Fibroblast of lung (primary cell): ENCODE results near the gene CACNB2. TPM values are rescaled to one million over a fixed set of nuclear protein-coding genes. Genes with fewer than 3 reads are reported as not detected.

Experiments used
- DNase-seq, 2 donors: peaks; one replicate each; pipeline versions ENCODE4 v3.0.0 to v3.0.0-alpha.2; 2010; ENCODE audit warnings: low read depth in 2 of 2
- H2AFZ ChIP-seq: 2 replicates; pipeline ENCODE4 v1.5.1; 2012; ENCODE audit warnings: low read length, control low read depth, inconsistent platforms
- H3K27ac ChIP-seq: 2 replicates; pipeline ENCODE4 v1.5.1; 2011; ENCODE audit warnings: low read length, control low read depth; ENCODE audit not compliant: insufficient read depth
- H3K27me3 ChIP-seq: 2 replicates; pipeline ENCODE4 v1.5.1; 2011; ENCODE audit warnings: mild to moderate bottlenecking, low read length; ENCODE audit not compliant: control insufficient read depth, insufficient read depth
- H3K36me3 ChIP-seq: 2 replicates; pipeline ENCODE4 v1.5.1; 2011; ENCODE audit warnings: low read length; ENCODE audit not compliant: control insufficient read depth, insufficient read depth
- H3K4me1 ChIP-seq: 2 replicates; pipeline ENCODE4 v1.5.1; 2011; ENCODE audit warnings: low read length; ENCODE audit not compliant: control insufficient read depth, insufficient read depth; ENCODE audit errors: extremely low read depth
- H3K4me2 ChIP-seq: 2 replicates; pipeline ENCODE4 v1.5.1; 2011; ENCODE audit warnings: low read length, control low read depth; ENCODE audit not compliant: insufficient read depth; ENCODE audit errors: extremely low read depth
- H3K4me3 ChIP-seq, 4 experiments: fragments of 200-600 bp in 1 of 4; sonication (generic) in 1 of 4; replicated peaks in 1 of 4; 2 replicates each; pipeline ENCODE4 v1.5.1; 2011 to 2016; ENCODE audit warnings: low read length in 4 of 4, low read depth in 3 of 4, mild to moderate bottlenecking in 3 of 4, control low read depth in 2 of 4, inconsistent platforms in 1 of 4, mixed read lengths in 1 of 4; ENCODE audit not compliant: insufficient read depth in 1 of 4; ENCODE audit errors: control extremely low read depth in 1 of 4
- H3K79me2 ChIP-seq: 2 replicates; pipeline ENCODE4 v1.5.1; 2012; ENCODE audit warnings: mild to moderate bottlenecking, low read length, inconsistent platforms; ENCODE audit not compliant: control insufficient read depth, insufficient read depth
- H3K9ac ChIP-seq: 2 replicates; pipeline ENCODE4 v1.5.1; 2011; ENCODE audit warnings: mild to moderate bottlenecking, low read length, control low read depth; ENCODE audit not compliant: insufficient read depth
- H3K9me3 ChIP-seq: 2 replicates; pipeline ENCODE4 v1.5.1; 2012; ENCODE audit warnings: low read depth, low read length; ENCODE audit not compliant: control insufficient read depth, insufficient read depth
- H4K20me1 ChIP-seq: 2 replicates; pipeline ENCODE4 v1.5.1; 2011; ENCODE audit warnings: low read length; ENCODE audit not compliant: control insufficient read depth, insufficient read depth; ENCODE audit errors: extremely low read depth
- EZH2 ChIP-seq: IDR thresholded peaks from 2 replicates; pipeline ENCODE4 v1.5.1; 2012; ENCODE audit warnings: low read length, control low read depth, mild to moderate bottlenecking; ENCODE audit errors: missing control alignments
- polyA plus RNA-seq, 2 donors: library from polyadenylated mRNA; depleted of rRNA in 1 of 2; stranded (reverse) in 1 of 2; unstranded in 1 of 2; fragments of >200 nt; gene quantifications; 2 replicates each; pipeline ENCODE4 v1.2.1, GENCODE V29; 2011 to 2012; ENCODE audit warnings: missing spikeins in 1 of 2
- total RNA-seq: library from RNA; depleted of rRNA; stranded (reverse); fragments of >200 nt; gene quantifications from 2 replicates; pipeline ENCODE4 v1.2.1, GENCODE V29; 2014
- TF ChIP-seq, protein P1 (sequence below), 2 donors: IDR thresholded peaks in 1 of 2; conservative IDR thresholded peaks in 1 of 2; 1 replicate in 1 of 2; 2 replicates in 1 of 2; pipeline ENCODE4 v1.5.1; 2011 to 2012; ENCODE audit warnings: low read length in 2 of 2, control low read depth in 1 of 2, inconsistent platforms in 1 of 2, low read depth in 1 of 2, mild to moderate bottlenecking in 1 of 2

The CACNB2 gene
- total and polyA plus RNA-seq, 2 donors (not counting 1 experiment from before 2014, with no cell fraction given), result 0.66 to 0.70 TPM

DNA sequence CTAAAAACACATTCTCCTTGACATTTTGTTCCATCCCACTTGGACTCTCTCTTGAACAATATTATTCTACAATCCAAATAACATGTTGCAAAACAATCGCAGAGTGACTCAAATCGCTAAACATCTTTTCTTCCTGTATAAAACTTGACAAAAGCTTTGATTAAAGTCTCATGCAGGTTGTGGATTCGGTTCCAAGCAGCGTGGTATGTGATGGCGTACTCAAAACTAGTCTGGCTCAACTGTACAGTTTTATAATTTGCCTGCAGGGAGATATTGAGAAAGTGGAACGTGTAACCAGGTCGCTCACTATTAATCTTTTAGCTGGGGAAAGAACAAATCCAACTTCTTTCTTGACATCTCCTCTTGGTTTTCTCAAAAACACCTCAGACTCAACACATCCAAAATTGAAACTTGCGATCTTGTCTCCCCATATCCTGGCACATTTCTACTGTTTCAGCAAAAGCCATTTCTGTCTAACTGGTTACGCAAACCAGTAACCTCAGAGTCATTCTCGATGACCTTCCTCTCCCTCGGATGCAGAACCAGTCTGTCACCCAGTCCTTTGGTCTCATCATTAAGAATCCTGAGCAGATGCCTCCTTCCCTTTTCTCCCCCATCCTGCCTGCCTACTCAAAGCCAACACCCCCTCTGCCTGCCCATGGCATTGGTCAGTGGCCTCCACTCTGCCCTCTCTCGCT is 100.1 kb downstream of the CACNB2 start:
- no peak for DNase-seq
- peak overlapping the region; percentile 1 for H2AFZ ChIP-seq
- peak overlapping the region in 1 of 4 experiments; percentile 29 for H3K4me3 ChIP-seq

DNA sequence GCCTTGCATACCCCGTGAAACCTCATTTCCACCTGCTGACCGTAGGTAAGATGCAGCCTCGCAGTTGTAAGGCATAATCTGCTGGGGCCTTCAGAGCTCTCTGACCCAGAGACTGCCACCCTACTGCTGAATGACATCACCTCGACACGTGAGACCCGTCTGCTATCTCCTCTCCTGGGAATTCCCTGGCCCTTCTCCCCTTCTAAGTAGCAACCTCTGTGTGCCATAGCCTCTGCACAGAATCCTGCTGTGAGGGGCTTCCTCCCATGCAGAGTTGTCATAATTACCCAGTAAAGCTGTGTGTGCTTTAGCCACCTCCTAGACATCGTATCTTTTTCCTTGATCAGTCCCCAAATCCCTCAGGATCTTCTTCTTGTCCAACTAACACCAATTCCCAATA is 106.7 kb downstream of the CACNB2 start:
- no peak for TF ChIP-seq EZH2
- TF ChIP-seq, protein P1, sequence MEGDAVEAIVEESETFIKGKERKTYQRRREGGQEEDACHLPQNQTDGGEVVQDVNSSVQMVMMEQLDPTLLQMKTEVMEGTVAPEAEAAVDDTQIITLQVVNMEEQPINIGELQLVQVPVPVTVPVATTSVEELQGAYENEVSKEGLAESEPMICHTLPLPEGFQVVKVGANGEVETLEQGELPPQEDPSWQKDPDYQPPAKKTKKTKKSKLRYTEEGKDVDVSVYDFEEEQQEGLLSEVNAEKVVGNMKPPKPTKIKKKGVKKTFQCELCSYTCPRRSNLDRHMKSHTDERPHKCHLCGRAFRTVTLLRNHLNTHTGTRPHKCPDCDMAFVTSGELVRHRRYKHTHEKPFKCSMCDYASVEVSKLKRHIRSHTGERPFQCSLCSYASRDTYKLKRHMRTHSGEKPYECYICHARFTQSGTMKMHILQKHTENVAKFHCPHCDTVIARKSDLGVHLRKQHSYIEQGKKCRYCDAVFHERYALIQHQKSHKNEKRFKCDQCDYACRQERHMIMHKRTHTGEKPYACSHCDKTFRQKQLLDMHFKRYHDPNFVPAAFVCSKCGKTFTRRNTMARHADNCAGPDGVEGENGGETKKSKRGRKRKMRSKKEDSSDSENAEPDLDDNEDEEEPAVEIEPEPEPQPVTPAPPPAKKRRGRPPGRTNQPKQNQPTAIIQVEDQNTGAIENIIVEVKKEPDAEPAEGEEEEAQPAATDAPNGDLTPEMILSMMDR (conservative IDR thresholded peaks at IDR 0.05 in 1 of 2, IDR thresholded peaks at IDR 0.05 in 1 of 2; ENCODE audit: low read depth in 1 of 2, low read length in 2 of 2), result no peak
- Histone ChIP-seq H3K4me2 (no peak overlapping the region), H3K4me3 (no peak overlapping the region), H3K27me3 (no peaks in the 10 kb centered on the region), H2AFZ (no peak overlapping the region), H3K4me1 (no peaks in the 10 kb centered on the region), H3K79me2 (no peaks in the 10 kb centered on the region), H4K20me1 (no peaks in the 10 kb centered on the region), H3K36me3 (no peaks in the 10 kb centered on the region), H3K27ac (no peak overlapping the region), H3K9me3 (no peaks in the 10 kb centered on the region), H3K9ac (no peak overlapping the region)
- no peak for DNase-seq

More for the DNA sequence above, 100.1 kb downstream of the CACNB2 start:
- Histone ChIP-seq H3K4me1 (peaks cover 4% of the 10 kb centered on the region), H3K9ac (no peak overlapping the region), H3K9me3 (no peaks in the 10 kb centered on the region), H4K20me1 (no peaks in the 10 kb centered on the region), H3K36me3 (no peaks in the 10 kb centered on the region), H3K4me2 (peak overlapping the region; percentile 44), H3K27ac (no peak overlapping the region), H3K27me3 (no peaks in the 10 kb centered on the region), H3K79me2 (no peaks in the 10 kb centered on the region)
- TF ChIP-seq, protein P1 (conservative IDR thresholded peaks at IDR 0.05 in 1 of 2, IDR thresholded peaks at IDR 0.05 in 1 of 2; ENCODE audit: low read depth in 1 of 2, low read length in 2 of 2), result no peak
- TF ChIP-seq EZH2, result no peak

- Histone ChIP-seq H4K20me1 (no peaks in the 10 kb centered on the region), H2AFZ (no peak overlapping the region), H3K36me3 (no peaks in the 10 kb centered on the region), H3K27ac (no peak overlapping the region), H3K9ac (no peak overlapping the region), H3K4me2 (no peak overlapping the region), H3K4me3 (no peak overlapping the region), H3K27me3 (no peaks in the 10 kb centered on the region), H3K9me3 (no peaks in the 10 kb centered on the region), H3K79me2 (no peaks in the 10 kb centered on the region), H3K4me1 (no peaks in the 10 kb centered on the region)
- TF ChIP-seq, protein P1 (conservative IDR thresholded peaks at IDR 0.05 in 1 of 2, IDR thresholded peaks at IDR 0.05 in 1 of 2; ENCODE audit: low read depth in 1 of 2, low read length in 2 of 2), result no peak
- TF ChIP-seq EZH2, result no peak
- no peak for DNase-seq
These were observed 111.9 kb downstream of the CACNB2 start for GRCh38 chr10:18252086-18252485.
